GM12878 (cell line): ENCODE data around the gene PTPRB.

Experiments
- CTCF ChIP-seq, 3 experiments: IDR thresholded peaks in 2 of 3; conservative IDR thresholded peaks in 1 of 3; 2 replicates each; pipeline ENCODE4 v1.5.1; 2011; ENCODE audit warnings: low read depth in 3 of 3, low read length in 3 of 3, mild to moderate bottlenecking in 3 of 3, control low read depth in 2 of 3, moderate library complexity in 2 of 3, inconsistent platforms in 1 of 3, mixed read lengths in 1 of 3; ENCODE audit not compliant: control insufficient read depth in 2 of 3, insufficient read depth in 1 of 3; ENCODE audit errors: extremely low read depth in 1 of 3
- EED ChIP-seq: sonication (generic); IDR thresholded peaks from 2 replicates; pipeline ENCODE4 v1.6.1; 2016; ENCODE audit warnings: antibody characterized with exemption, low read depth
- EZH2 ChIP-seq: IDR thresholded peaks from 2 replicates; pipeline ENCODE4 v1.6.1; 2012; ENCODE audit warnings: low read depth, mild to moderate bottlenecking, control low read depth, inconsistent platforms, low read length, borderline replicate concordance; ENCODE audit not compliant: control insufficient read depth
- MAX ChIP-seq: IDR thresholded peaks from 2 replicates; pipeline ENCODE4 v1.6.1; 2012; ENCODE audit warnings: low read depth, low read length, improper control_type of control experiment
- POLR2A ChIP-seq: IDR thresholded peaks from 2 replicates; pipeline ENCODE4 v1.6.1; 2011; ENCODE audit warnings: low read depth, mild to moderate bottlenecking, low read length
- RCOR1 ChIP-seq: conservative IDR thresholded peaks from 2 replicates; pipeline ENCODE4 v1.6.1; 2012; ENCODE audit warnings: low read depth, low read length, improper control_type of control experiment
- SMC3 ChIP-seq: IDR thresholded peaks from 2 replicates; pipeline ENCODE4 v1.6.1; 2011; ENCODE audit warnings: low read length, improper control_type of control experiment, borderline replicate concordance
- SUZ12 ChIP-seq: fragments of 200-600 bp; sonication (generic); IDR thresholded peaks from one replicate; pipeline ENCODE4 v1.6.1; 2018; ENCODE audit warnings: antibody characterized with exemption, mild to moderate bottlenecking; ENCODE audit not compliant: unreplicated experiment
- ZBTB40 ChIP-seq: fragments of 450-650 bp; IDR thresholded peaks from 2 replicates; pipeline ENCODE4 v1.6.1; 2016; ENCODE audit warnings: mild to moderate bottlenecking, moderate library complexity, borderline replicate concordance
- ZSCAN29 ChIP-seq: fragments of 450-650 bp; IDR thresholded peaks from 2 replicates; pipeline ENCODE4 v1.6.1; 2017; ENCODE audit warnings: mild to moderate bottlenecking, moderate library complexity

GRCh38 chr12:70467918-70468733 is 169.1 kb downstream of the PTPRB start:
- TF ChIP-seq ZBTB40 (peak; percentile 65; the same call in 1 of the 2 replicates), POLR2A (no peak), ZSCAN29 (no peak), CTCF (IDR thresholded peaks at IDR 0.05 in 2 of 3, conservative IDR thresholded peaks at IDR 0.05 in 1 of 3; ENCODE audit: control insufficient read depth in 2 of 3, extremely low read depth in 1 of 3, insufficient read depth in 1 of 3, low read depth in 3 of 3, low read length in 3 of 3) (no peak), SUZ12 (no peak), SMC3 (no peak), RCOR1 (no peak), MAX (no peak), EED (0 out of 2 replicates have a peak, but pooled peaks have one; percentile 43), EZH2 (no peak)
